Body of pancreas (tissue), 4 donors: ENCODE results near the gene LCN12.

ENCODE experiments used
- CTCF ChIP-seq, 7 experiments: fragments of 450-650 bp in 4 of 7; fragments of 200-600 bp in 3 of 7; sonication (generic) in 3 of 7; IDR thresholded peaks; one replicate each; pipeline ENCODE4 v1.5.1; 2016 to 2019; ENCODE audit warnings: antibody characterized with exemption in 7 of 7
- POLR2A ChIP-seq, 3 donors: fragments of 450-650 bp; IDR thresholded peaks; one replicate each; pipeline ENCODE4 v1.6.1; 2016; ENCODE audit warnings: antibody characterized with exemption in 3 of 3, mild to moderate bottlenecking in 2 of 3

- TF ChIP-seq POLR2A (IDR thresholded peaks at IDR 0.05): no peak
- no peak for TF ChIP-seq CTCF (IDR thresholded peaks at IDR 0.05)
Measured at GRCh38 chr9:136957461-136957860, 5.4 kb downstream of the LCN12 start.
